Karpas-422 (cell line): ENCODE measurements around the gene MRPS23. TPM values are rescaled to one million over a fixed set of nuclear protein-coding genes. Genes with fewer than 3 reads are reported as not detected.

ENCODE experiments used
- DNase-seq: peaks from one replicate; pipeline ENCODE4 v3.0.0-alpha.2; 2015
- H2AFZ ChIP-seq: fragments of 200-600 bp; sonication (generic); 2 replicates; pipeline ENCODE4 v1.6.1; 2014; ENCODE audit warnings: antibody characterized with exemption, low read length, mixed read lengths
- H3K27ac ChIP-seq: fragments of 200-600 bp; sonication (generic); 2 replicates; pipeline ENCODE4 v1.5.1; 2014; ENCODE audit warnings: mild to moderate bottlenecking, low read length, moderate library complexity
- H3K27me3 ChIP-seq: fragments of 200-600 bp; sonication (generic); 2 replicates; pipeline ENCODE4 v1.6.1; 2014; ENCODE audit warnings: low read length, mixed read lengths
- H3K36me3 ChIP-seq: fragments of 200-600 bp; sonication (generic); 2 replicates; pipeline ENCODE4 v1.6.1; 2014; ENCODE audit warnings: low read length, mixed read lengths; ENCODE audit not compliant: insufficient read depth
- H3K4me1 ChIP-seq: fragments of 200-600 bp; sonication (generic); 2 replicates; pipeline ENCODE4 v1.6.1; 2014; ENCODE audit warnings: mild to moderate bottlenecking, low read length, mixed read lengths
- H3K4me2 ChIP-seq: fragments of 200-600 bp; sonication (generic); 2 replicates; pipeline ENCODE4 v1.6.1; 2014; ENCODE audit warnings: low read length, low read depth, mild to moderate bottlenecking; ENCODE audit not compliant: poor library complexity, severe bottlenecking
- H3K4me3 ChIP-seq: fragments of 200-600 bp; sonication (generic); 2 replicates; pipeline ENCODE4 v1.5.1; 2014; ENCODE audit warnings: mild to moderate bottlenecking, antibody characterized with exemption, low read length, mixed read lengths
- H3K79me2 ChIP-seq: fragments of 200-600 bp; sonication (generic); 2 replicates; pipeline ENCODE4 v1.6.1; 2014; ENCODE audit warnings: mild to moderate bottlenecking, low read length, mixed read lengths
- H3K9ac ChIP-seq: fragments of 200-600 bp; sonication (generic); 2 replicates; pipeline ENCODE4 v1.6.0; 2014; ENCODE audit warnings: low read length
- H3K9me2 ChIP-seq: fragments of 200-600 bp; sonication (generic), shearing (Covaris generic); replicated peaks from 2 replicates; pipeline ENCODE4 v1.6.0; 2014; ENCODE audit warnings: mild to moderate bottlenecking, low read length, moderate library complexity; ENCODE audit not compliant: insufficient read depth
- H3K9me3 ChIP-seq: fragments of 300-700, 200-600 bp; sonication (generic); 2 replicates; pipeline ENCODE4 v1.6.1; 2014; ENCODE audit warnings: low read length, mixed read lengths
- H4K20me1 ChIP-seq: fragments of 200-600 bp; sonication (generic); 2 replicates; pipeline ENCODE4 v1.6.1; 2014; ENCODE audit warnings: mild to moderate bottlenecking, antibody characterized with exemption, low read length, low read depth; ENCODE audit not compliant: insufficient read depth
- total RNA-seq: library from RNA; depleted of rRNA; stranded (reverse); fragments of >200 nt; shearing (Covaris generic); gene quantifications from 2 replicates; pipeline ENCODE4 v1.2.3, GENCODE V29; 2014; ENCODE audit warnings: low replicate concordance

Gene MRPS23
- total RNA-seq, 1 experiment from 2014 or later, result 61.3 TPM

DNA sequence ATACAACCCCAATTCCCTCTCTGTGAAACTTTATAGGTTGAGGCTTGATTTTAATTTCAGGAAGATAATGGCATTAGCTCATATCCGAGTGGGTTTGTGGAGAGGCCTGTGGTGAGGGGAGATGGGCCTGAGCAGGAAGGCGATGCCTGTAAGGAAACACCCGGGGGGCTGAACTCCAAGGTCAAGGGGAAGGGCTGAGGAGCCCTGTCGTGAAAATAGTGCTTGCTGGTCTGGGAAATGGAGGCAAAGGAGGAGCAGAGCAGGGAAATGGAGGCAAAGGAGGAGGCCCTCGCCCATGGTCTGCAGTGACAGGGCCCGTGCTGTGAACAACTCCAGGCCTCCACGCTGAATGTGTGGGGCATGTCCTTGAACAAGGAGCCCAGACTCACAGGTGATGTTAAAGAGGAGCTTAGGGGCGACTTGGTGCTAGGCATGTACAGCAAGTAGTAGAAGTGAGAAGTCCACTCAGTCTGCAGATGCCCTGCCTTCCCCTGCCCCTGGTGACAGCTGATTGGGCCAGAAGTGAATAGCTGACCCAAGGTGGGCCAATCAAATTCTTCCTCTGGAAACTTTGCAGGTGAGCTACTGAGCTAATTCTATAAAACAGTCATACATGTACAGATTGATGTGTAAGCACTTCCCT is 38.1 kb downstream of the MRPS23 start:
- H3K4me3 ChIP-seq, result no peak overlapping the region
- no peak overlapping the region for H3K4me2 ChIP-seq
- H3K36me3 ChIP-seq, result no peaks in the 10 kb centered on the region
- H3K27ac ChIP-seq, result no peak overlapping the region
- H3K9ac ChIP-seq, result no peak overlapping the region
- DNase-seq, result peak; percentile 47
- no peaks in the 10 kb centered on the region for H3K79me2 ChIP-seq
- H3K9me2 ChIP-seq, result no peaks in the 10 kb centered on the region
- peaks cover 7% of the 10 kb centered on the region for H3K4me1 ChIP-seq
- no peaks in the 10 kb centered on the region for H4K20me1 ChIP-seq
- H2AFZ ChIP-seq, result no peak overlapping the region
- H3K27me3 ChIP-seq, result no peaks in the 10 kb centered on the region
- H3K9me3 ChIP-seq, result no peaks in the 10 kb centered on the region

DNA sequence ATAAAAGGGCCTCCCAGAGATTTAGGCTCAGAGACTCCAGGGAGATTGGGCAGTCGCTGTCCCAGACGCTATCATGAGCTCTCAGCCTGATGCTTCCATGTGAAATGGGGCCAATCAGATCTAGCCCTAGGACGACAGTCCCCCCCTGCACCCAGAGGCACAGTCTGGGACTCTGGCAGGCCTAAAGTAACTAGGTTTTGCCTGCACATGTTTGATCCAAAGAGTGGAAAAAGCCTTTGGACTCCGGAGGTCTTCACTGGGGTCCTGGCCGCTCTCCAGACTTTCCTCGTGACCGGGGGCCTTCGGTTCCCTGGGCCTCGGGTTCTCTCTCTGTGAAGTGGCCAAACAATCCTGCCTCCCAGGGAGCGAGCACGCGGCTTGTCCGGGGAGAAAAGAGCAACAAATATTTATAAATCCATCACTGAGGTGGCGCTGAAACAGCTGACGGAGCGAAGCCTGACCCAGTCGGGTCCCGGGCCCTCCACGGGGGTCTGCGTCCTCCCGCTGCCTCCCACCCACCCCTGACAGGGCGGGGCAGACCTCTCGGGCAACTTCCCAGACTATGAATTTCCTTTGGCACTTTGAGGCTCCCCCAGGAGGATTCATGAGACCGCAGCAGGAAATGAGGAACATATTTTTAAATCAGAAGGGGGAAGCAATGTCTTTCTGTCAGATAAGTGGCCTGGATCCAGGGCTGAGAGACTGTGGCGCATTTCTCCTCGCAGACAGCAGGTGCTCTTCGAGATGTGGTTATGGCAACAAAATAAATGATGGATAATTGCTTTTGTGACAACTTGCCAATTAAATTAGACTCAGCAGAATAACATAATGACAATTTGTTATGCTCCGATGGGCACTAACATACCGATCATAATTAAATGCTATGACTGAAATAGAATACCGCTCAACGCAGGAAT is 38.9 kb downstream of the MRPS23 start:
- no peak overlapping the region for H3K9ac ChIP-seq

DNA sequence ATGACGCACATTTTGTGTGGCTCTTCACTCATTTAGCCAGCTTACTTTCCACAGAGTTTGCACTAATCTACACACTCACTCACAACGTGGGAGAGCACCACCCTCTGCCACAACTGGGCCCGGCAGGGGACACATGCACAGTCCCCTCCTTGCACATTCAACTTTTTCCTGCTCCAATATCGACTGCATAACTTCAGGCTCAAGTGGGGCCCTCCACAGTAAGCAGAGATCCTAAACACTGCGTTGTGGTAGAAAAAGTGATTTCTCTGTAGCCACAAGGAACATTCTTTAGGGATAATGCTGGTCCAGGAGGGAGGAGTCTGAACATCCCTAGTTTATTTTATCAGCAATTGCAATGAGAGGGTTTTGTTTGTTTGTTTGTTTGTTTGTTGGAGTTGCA is 40.0 kb downstream of the MRPS23 start:
- Histone ChIP-seq H3K36me3 (no peaks in the 10 kb centered on the region), H2AFZ (no peak overlapping the region)
- no peak for DNase-seq

More for the DNA sequence above, 38.9 kb downstream of the MRPS23 start:
- Histone ChIP-seq H3K9me2 (no peaks in the 10 kb centered on the region), H2AFZ (no peak overlapping the region), H4K20me1 (no peaks in the 10 kb centered on the region), H3K36me3 (no peaks in the 10 kb centered on the region), H3K4me3 (no peak overlapping the region), H3K4me2 (no peak overlapping the region), H3K27ac (no peak overlapping the region), H3K9me3 (no peaks in the 10 kb centered on the region), H3K4me1 (peaks cover 7% of the 10 kb centered on the region), H3K27me3 (no peaks in the 10 kb centered on the region), H3K79me2 (no peaks in the 10 kb centered on the region)
- no peak for DNase-seq

DNA sequence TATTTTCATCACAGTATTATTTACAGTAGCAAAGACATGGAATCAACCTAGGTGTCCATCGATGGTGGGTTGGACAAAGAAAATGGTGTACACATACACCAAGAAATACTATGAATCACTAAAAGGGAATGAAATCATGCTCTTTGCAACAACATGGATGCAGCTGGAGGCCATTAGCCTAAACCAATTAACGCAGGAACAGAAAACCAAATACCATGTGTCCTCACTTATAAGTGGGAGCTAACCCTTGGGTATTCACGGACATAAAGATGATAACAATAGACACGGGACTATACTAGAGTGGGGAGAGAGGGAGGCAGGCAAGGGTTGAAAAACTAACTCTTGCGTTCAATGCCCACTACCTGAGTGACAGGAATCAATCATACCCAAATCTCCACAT is 41.0 kb downstream of the MRPS23 start:
- no peaks in the 10 kb centered on the region for H3K36me3 ChIP-seq
- H3K79me2 ChIP-seq, result no peaks in the 10 kb centered on the region
- no peaks in the 10 kb centered on the region for H3K9me3 ChIP-seq
- no peaks in the 10 kb centered on the region for H3K9me2 ChIP-seq
- H3K4me1 ChIP-seq, result peaks cover 7% of the 10 kb centered on the region
- H4K20me1 ChIP-seq, result no peaks in the 10 kb centered on the region
- DNase-seq, result no peak
- no peak overlapping the region for H3K9ac ChIP-seq
- H3K4me2 ChIP-seq, result no peak overlapping the region
- H2AFZ ChIP-seq, result no peak overlapping the region
- H3K27me3 ChIP-seq, result no peaks in the 10 kb centered on the region
- H3K27ac ChIP-seq, result no peak overlapping the region
- no peak overlapping the region for H3K4me3 ChIP-seq

More for the DNA sequence above, 40.0 kb downstream of the MRPS23 start:
- H3K4me1 ChIP-seq, result peaks cover 7% of the 10 kb centered on the region
- H3K27me3 ChIP-seq, result no peaks in the 10 kb centered on the region
- no peak overlapping the region for H3K4me3 ChIP-seq
- H3K9me3 ChIP-seq, result no peaks in the 10 kb centered on the region
- no peak overlapping the region for H3K27ac ChIP-seq
- H3K79me2 ChIP-seq, result no peaks in the 10 kb centered on the region
- H3K9ac ChIP-seq, result no peak overlapping the region
- no peaks in the 10 kb centered on the region for H4K20me1 ChIP-seq
- no peak overlapping the region for H3K4me2 ChIP-seq
- no peaks in the 10 kb centered on the region for H3K9me2 ChIP-seq

DNA sequence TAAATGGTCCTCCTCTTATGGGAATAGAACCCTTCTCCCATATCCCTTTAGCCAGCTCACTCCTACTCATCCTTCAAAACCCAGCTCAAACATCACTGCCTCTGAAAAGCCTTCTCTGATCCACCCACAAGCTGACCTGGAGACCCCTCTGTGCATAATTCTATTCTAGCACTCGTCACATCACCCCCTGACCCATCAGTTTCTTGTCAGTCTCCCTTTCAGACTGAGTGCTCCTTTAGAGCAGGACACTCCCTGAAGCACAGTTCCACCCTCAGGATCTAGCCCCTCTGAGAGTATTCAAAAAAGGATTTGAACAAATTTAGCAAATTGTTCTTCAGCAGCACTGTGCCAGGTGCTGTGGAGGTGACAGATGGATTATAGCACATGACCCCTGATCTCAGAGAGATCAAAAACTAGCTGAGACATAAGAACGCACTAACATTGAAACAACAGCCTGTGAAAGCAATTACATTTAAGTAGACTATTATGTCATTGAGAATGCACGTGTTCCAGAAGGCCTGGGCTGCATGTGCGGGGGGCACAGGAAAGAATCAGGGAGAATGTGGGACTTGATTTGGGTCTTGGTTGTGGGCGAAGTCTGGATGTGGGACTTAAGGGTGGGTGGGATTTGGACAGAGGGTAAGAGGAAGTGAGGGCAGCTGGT is 43.5 kb downstream of the MRPS23 start:
- no peaks in the 10 kb centered on the region for H3K9me2 ChIP-seq
- H3K4me1 ChIP-seq, result peaks cover 11% of the 10 kb centered on the region
- no peak overlapping the region for H3K27ac ChIP-seq
- H4K20me1 ChIP-seq, result no peaks in the 10 kb centered on the region
- H3K79me2 ChIP-seq, result no peaks in the 10 kb centered on the region
- H2AFZ ChIP-seq, result no peak overlapping the region
- H3K4me2 ChIP-seq, result no peak overlapping the region
- H3K4me3 ChIP-seq, result no peak overlapping the region
- no peak overlapping the region for H3K9ac ChIP-seq
- no peaks in the 10 kb centered on the region for H3K9me3 ChIP-seq
- no peaks in the 10 kb centered on the region for H3K27me3 ChIP-seq
- no peak for DNase-seq
- H3K36me3 ChIP-seq, result no peaks in the 10 kb centered on the region

DNA sequence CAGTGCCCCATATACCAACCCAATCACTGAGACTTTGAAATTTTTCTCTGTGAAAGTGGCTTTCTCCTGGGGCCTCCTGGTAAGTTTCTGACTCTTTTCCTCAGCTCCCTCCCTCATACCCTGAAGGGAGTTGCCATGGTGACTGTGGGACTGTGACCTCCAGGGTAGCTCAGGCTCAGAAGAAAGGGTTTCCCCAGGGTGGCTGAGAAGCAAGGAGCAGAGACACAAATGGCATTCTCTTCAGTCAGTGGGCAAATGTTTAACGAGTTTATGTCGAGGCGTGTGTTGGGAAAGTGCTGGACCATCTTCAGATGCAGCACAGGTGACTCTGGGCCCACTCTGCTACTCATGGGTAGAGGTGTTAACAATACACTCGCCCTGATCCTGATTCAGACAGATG is 46.8 kb downstream of the MRPS23 start:
- no peaks in the 10 kb centered on the region for H3K27me3 ChIP-seq
- H3K27ac ChIP-seq, result no peak overlapping the region
- H3K4me3 ChIP-seq, result peak overlapping the region; percentile 12; the same call in 1 of the 2 replicates
- H4K20me1 ChIP-seq, result no peaks in the 10 kb centered on the region
- H3K79me2 ChIP-seq, result no peaks in the 10 kb centered on the region
- DNase-seq, result no peak
- no peak overlapping the region for H3K9ac ChIP-seq
- no peak overlapping the region for H3K4me2 ChIP-seq
- no peak overlapping the region for H2AFZ ChIP-seq
- no peaks in the 10 kb centered on the region for H3K9me2 ChIP-seq
- H3K4me1 ChIP-seq, result peaks cover 7% of the 10 kb centered on the region
- no peaks in the 10 kb centered on the region for H3K9me3 ChIP-seq
- H3K36me3 ChIP-seq, result no peaks in the 10 kb centered on the region

DNA sequence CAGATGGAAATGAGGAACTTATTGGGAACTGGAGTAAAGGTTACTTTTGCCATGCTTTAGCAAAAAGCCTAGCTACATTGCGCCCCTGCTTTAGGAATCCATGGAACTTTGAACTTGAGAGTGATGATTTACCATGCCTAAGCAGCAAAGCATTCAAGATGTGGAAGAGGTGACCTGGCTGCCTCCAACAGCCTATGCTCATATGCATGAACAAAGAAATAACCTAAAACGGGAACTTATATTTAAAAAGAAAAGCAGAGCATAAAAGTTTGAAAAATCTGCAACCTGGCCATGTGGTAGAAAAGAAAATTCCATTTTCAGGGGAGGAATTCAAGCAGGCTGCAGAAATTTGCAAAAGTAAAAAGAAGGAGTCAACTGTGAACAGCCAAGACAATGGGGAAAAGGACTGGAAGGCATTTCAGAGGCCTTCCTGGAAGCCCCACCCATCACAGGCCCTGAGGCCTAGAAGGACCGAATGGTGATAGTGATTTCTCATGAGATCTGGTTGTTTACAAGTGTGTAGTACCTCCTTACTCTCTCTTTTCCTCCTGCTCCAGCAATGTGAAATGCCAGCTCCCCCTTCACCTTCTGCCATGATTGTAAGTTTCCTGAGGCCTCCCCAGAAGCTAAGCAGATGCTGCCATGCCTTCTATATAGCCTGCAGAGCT is 48.7 kb downstream of the MRPS23 start:
- DNase-seq, result no peak
- no peak overlapping the region for H3K4me2 ChIP-seq
- H4K20me1 ChIP-seq, result no peaks in the 10 kb centered on the region
- H3K9me2 ChIP-seq, result no peaks in the 10 kb centered on the region
- no peak overlapping the region for H3K4me3 ChIP-seq
- H3K27ac ChIP-seq, result no peak overlapping the region
- H3K9ac ChIP-seq, result no peak overlapping the region
- no peaks in the 10 kb centered on the region for H3K79me2 ChIP-seq
- H3K36me3 ChIP-seq, result no peaks in the 10 kb centered on the region
- H3K4me1 ChIP-seq, result peaks cover 7% of the 10 kb centered on the region
- H2AFZ ChIP-seq, result no peak overlapping the region
- no peaks in the 10 kb centered on the region for H3K9me3 ChIP-seq
- H3K27me3 ChIP-seq, result no peaks in the 10 kb centered on the region

DNA sequence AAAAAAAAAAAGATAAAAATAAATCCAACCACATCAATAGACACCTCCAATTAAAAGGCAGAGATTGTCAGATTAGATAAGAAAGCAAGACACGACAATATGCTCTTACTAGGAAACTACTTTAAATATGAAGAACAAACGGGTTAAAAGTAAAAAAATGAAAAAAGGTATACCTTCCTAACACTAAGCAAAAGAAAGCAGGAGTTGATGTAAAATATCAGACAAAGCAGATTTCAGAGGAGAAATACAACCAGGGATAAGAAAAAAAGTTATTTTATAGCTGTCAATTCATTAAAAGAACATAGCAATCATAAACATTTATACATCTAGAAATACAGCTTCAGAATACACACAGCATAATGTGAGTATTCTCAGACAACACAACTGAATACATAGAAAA is 55.0 kb downstream of the MRPS23 start:
- DNase-seq, result no peak
- Histone ChIP-seq H3K79me2 (no peaks in the 10 kb centered on the region), H3K4me1 (no peaks in the 10 kb centered on the region), H3K4me2 (no peak overlapping the region), H3K4me3 (no peak overlapping the region), H3K27me3 (no peaks in the 10 kb centered on the region), H3K9me2 (no peaks in the 10 kb centered on the region), H3K9ac (no peak overlapping the region), H4K20me1 (no peaks in the 10 kb centered on the region), H3K36me3 (no peaks in the 10 kb centered on the region), H3K9me3 (no peaks in the 10 kb centered on the region), H2AFZ (no peak overlapping the region), H3K27ac (no peak overlapping the region)
